ENCODE results near the gene HYAL3.
A peak's percentile ranks its signal among the peaks of the same experiment; 100 is the strongest.
"Not testable (repeated sequence)": the region's sequence is repeated elsewhere in the genome, so short reads cannot be mapped to it uniquely, and the experiment has no call there.

HYAL3 gene

DNA sequence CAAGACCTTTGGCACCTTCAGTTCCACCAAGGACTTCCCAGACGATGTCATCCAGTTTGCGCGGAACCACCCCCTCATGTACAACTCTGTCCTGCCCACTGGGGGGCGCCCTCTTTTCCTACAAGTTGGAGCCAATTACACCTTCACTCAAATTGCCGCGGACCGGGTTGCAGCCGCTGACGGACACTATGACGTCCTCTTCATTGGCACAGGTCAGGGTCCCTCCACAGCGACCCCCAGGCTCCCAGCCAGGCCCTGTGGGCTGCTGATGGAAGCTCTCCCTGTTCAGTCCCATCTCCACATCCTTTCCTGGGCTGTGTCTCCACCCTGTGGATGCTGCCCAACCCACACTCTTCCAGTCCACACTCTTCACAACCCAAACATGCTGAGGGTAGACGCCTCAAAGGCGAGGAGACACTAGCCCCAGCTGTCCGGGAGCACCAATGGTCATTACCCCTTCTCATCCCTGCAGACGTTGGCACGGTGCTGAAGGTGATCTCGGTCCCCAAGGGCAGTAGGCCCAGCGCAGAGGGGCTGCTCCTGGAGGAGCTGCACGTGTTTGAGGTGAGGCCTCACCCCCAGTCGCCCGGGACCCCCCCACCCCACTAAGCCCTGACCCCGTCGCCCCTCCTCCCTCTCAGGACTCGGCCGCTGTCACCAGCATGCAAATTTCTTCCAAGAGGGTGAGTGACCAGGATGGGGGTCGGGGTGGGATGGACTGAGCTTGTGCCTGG is 24.7 kb downstream of the HYAL3 start:
- H3K4me3 ChIP-seq (ENCODE audit: low read length in 2 of 2) = no peak overlapping the region
- no peaks in the 10 kb centered on the region for H3K36me3 ChIP-seq (ENCODE audit: control insufficient read depth in 2 of 2, insufficient read depth in 2 of 2, low read length in 2 of 2)
- peaks cover 5 to 20% of the 10 kb centered on the region in 2 donors for H3K27me3 ChIP-seq (ENCODE audit: control insufficient read depth in 1 of 2, insufficient read depth in 2 of 2, low read length in 2 of 2)
- no peak overlapping the region for H3K27ac ChIP-seq (ENCODE audit: low read length)
- no peak overlapping the region for H3K9ac ChIP-seq (ENCODE audit: low read length in 2 of 2)
- H3K9me3 ChIP-seq (ENCODE audit: control insufficient read depth in 2 of 2, low read length in 2 of 2) = no peaks in the 10 kb centered on the region
- H3K4me1 ChIP-seq (ENCODE audit: control insufficient read depth, insufficient read depth, low read length) = peaks cover 41% of the 10 kb centered on the region

DNA sequence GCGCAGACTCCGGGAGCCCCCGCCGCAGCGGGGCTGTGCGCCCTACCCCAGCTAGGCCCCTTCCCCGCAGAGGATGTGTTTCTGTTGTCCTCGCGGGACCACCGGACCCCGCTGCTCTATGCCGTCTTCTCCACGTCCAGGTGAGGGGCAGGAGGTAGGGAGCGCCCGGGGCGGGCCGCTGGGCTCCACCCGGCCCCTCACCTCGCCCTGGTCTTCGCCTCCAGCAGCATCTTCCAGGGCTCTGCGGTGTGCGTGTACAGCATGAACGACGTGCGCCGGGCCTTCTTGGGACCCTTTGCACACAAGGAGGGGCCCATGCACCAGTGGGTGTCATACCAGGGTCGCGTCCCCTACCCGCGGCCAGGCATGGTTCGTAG is 25.5 kb downstream of the HYAL3 start:
- Histone ChIP-seq H3K9me3 (ENCODE audit: control insufficient read depth in 2 of 2, low read length in 2 of 2) (no peaks in the 10 kb centered on the region), H3K4me3 (ENCODE audit: low read length in 2 of 2) (no peak overlapping the region), H3K36me3 (ENCODE audit: control insufficient read depth in 2 of 2, insufficient read depth in 2 of 2, low read length in 2 of 2) (no peaks in the 10 kb centered on the region), H3K27me3 (ENCODE audit: control insufficient read depth in 1 of 2, insufficient read depth in 2 of 2, low read length in 2 of 2) (peaks cover 5 to 20% of the 10 kb centered on the region in 2 donors), H3K9ac (ENCODE audit: low read length in 2 of 2) (no peak overlapping the region), H3K27ac (ENCODE audit: low read length) (no peak overlapping the region), H3K4me1 (ENCODE audit: control insufficient read depth, insufficient read depth, low read length) (peaks cover 41% of the 10 kb centered on the region)

DNA sequence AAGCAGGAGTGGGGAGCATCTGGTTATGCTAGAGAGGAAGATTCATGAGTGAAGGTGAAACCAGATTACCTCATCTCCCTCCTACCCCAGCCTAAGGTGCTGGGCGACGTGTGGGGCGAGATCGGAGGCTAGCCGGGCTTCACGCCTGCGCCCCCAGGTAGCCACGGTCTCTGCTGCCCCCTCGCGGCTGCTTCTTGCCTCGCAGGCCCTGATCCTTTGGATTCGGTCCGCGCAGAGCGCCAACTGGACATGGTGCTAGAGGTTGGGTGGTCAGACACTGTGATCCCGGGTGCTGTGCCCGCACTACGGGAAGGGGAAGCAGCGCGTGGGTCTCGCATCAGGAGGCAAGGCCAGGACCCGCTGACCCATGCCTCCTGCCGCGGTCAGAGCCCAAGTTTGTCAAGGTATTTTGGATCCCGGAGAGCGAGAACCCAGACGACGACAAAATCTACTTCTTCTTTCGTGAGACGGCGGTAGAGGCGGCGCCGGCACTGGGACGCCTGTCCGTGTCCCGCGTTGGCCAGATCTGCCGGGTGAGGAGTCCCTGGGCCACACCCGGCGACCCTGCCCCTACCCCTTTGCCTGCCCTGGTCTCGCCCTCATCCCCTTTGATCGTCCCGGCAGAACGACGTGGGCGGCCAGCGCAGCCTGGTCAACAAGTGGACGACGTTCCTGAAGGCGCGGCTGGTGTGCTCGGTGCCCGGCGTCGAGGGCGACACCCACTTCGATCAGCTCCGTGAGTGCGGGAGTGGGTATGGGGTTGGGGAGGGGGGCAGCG is 26.1 kb downstream of the HYAL3 start:
- no peaks in the 10 kb centered on the region for H3K36me3 ChIP-seq (ENCODE audit: control insufficient read depth in 2 of 2, insufficient read depth in 2 of 2, low read length in 2 of 2)
- no peak overlapping the region for H3K27ac ChIP-seq (ENCODE audit: low read length)
- H3K4me3 ChIP-seq (ENCODE audit: low read length in 2 of 2) = peak overlapping the region in 1 of 2 donors; percentile 70
- peak overlapping the region in 1 of 2 donors; percentile 60 for H3K9ac ChIP-seq (ENCODE audit: low read length in 2 of 2)
- H3K27me3 ChIP-seq (ENCODE audit: control insufficient read depth in 1 of 2, insufficient read depth in 2 of 2, low read length in 2 of 2) = peaks cover 5 to 20% of the 10 kb centered on the region in 2 donors
- H3K9me3 ChIP-seq (ENCODE audit: control insufficient read depth in 2 of 2, low read length in 2 of 2) = no peaks in the 10 kb centered on the region
- H3K4me1 ChIP-seq (ENCODE audit: control insufficient read depth, insufficient read depth, low read length) = peaks cover 41% of the 10 kb centered on the region

DNA sequence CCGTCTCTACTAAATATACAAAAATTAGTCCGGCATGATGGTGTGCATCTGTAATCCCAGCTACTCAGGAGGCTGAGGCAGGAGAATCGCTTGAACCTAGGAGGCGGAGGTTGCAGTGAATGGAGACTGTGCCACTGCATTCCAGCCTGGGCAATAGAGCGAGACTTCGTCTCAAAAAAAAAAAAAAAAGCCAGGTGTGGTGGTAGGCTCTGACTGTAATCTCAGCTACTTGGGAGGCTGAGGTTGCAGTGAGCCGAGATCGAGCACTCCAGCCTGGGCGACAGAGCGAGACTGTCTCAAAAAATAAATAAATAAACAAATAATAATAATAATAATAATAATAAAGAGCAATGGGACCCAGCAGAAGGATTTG is 26.7 kb downstream of the HYAL3 start:
- H3K4me1 ChIP-seq (ENCODE audit: control insufficient read depth, insufficient read depth, low read length) = peaks cover 43% of the 10 kb centered on the region
- H3K27me3 ChIP-seq (ENCODE audit: control insufficient read depth in 1 of 2, insufficient read depth in 2 of 2, low read length in 2 of 2) = peaks cover 5 to 20% of the 10 kb centered on the region in 2 donors
- not testable (repeated sequence) for H3K36me3 ChIP-seq (ENCODE audit: control insufficient read depth in 2 of 2, insufficient read depth in 2 of 2, low read length in 2 of 2); H3K27ac ChIP-seq (ENCODE audit: low read length); H3K9ac ChIP-seq (ENCODE audit: low read length in 2 of 2); H3K4me3 ChIP-seq (ENCODE audit: low read length in 2 of 2); H3K9me3 ChIP-seq (ENCODE audit: control insufficient read depth in 2 of 2, low read length in 2 of 2)

DNA sequence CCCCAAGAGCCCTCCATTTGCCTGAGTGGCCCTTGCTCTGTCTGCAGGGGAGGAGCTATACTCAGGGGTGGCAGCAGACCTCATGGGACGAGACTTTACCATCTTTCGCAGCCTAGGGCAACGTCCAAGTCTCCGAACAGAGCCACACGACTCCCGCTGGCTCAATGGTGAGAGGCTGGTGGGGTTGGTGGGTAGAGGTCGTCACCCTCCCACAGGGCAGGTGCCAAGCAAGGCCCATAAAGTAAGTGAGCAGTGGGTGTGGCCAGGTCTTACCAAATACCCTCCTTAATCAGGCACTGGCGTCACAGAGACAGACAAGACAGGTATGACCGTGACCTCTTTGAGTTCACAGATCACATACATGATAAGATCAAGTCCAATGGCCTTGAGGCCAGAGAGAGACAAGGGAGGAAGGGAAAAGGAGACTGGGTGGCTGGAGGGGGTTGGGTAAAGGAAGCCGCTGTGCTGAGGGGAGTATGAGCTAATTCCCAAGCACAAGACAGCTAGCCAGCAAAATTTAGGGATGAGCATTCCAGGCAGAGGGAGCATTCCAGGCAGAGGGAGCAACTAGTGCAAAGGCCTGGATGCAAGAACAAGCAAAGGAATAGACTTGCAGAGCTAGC is 27.8 kb downstream of the HYAL3 start:
- Histone ChIP-seq H3K4me3 (ENCODE audit: low read length in 2 of 2) (no peak overlapping the region), H3K9me3 (ENCODE audit: control insufficient read depth in 2 of 2, low read length in 2 of 2) (no peaks in the 10 kb centered on the region), H3K9ac (ENCODE audit: low read length in 2 of 2) (no peak overlapping the region), H3K27ac (ENCODE audit: low read length) (no peak overlapping the region), H3K4me1 (ENCODE audit: control insufficient read depth, insufficient read depth, low read length) (peaks cover 54% of the 10 kb centered on the region), H3K36me3 (ENCODE audit: control insufficient read depth in 2 of 2, insufficient read depth in 2 of 2, low read length in 2 of 2) (no peaks in the 10 kb centered on the region), H3K27me3 (ENCODE audit: control insufficient read depth in 1 of 2, insufficient read depth in 2 of 2, low read length in 2 of 2) (peaks cover 5 to 20% of the 10 kb centered on the region in 2 donors)

DNA sequence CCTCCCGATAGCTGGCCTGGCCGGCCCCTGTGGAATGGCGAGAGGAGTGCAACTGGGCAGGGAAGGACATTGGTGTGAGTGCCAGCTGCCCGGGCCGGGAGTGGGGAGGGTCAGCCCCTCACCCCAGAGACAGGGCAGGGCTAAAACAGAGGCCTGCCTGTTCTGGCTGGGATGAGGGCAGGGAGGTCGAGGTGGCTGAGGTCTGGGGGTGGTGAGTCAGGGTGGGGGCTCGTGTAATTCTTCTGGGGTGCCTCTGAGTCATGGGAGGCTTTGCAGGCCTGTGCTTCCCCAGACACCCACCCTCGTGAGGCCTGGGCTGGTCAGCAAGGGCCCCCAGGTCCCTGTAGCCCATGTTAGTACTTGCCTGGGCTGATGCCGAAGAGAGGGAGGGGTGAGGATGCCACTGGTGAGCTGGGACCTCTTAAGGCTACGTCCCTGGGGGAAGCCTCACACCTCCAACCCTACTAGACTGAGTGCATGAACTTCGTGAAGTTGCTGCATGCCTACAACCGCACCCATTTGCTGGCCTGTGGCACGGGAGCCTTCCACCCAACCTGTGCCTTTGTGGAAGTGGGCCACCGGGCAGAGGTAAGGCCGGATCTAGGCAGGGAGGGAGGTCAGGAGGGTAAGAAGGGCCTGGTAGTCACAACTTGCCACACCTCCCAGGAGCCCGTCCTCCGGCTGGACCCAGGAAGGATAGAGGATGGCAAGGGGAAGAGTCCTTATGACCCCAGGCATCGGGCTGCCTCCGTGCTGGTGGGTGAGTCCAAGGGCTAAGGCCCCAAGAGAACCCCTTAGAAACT is 28.6 kb downstream of the HYAL3 start:
- Histone ChIP-seq H3K27me3 (ENCODE audit: control insufficient read depth in 1 of 2, insufficient read depth in 2 of 2, low read length in 2 of 2) (peaks cover 5 to 20% of the 10 kb centered on the region in 2 donors), H3K27ac (ENCODE audit: low read length) (no peak overlapping the region), H3K4me3 (ENCODE audit: low read length in 2 of 2) (peak overlapping the region in 1 of 2 donors; percentile 78), H3K9me3 (ENCODE audit: control insufficient read depth in 2 of 2, low read length in 2 of 2) (no peaks in the 10 kb centered on the region), H3K4me1 (ENCODE audit: control insufficient read depth, insufficient read depth, low read length) (peaks cover 62% of the 10 kb centered on the region), H3K9ac (ENCODE audit: low read length in 2 of 2) (no peak overlapping the region), H3K36me3 (ENCODE audit: control insufficient read depth in 2 of 2, insufficient read depth in 2 of 2, low read length in 2 of 2) (no peaks in the 10 kb centered on the region)

DNA sequence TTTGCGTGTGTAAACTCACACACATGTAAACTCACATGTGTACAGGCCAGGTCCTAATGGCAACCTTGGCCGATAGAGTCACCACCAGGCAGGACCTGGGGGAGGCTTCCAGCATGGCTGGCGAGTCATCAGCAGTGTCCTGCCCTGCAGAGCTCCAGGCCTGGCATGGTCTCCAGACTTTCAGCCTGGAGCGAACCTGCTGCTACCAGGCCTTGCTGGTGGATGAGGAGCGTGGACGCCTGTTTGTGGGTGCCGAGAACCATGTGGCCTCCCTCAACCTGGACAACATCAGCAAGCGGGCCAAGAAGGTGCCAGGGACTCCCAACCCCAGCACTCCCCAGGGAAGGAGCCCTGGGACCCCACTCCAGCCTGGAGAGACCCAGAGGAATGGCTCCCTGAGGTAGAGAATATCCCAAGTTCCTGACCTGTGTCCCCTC is 29.2 kb downstream of the HYAL3 start:
- peak overlapping the region in 1 of 2 donors; percentile 13 for H3K9ac ChIP-seq (ENCODE audit: low read length in 2 of 2)
- peaks cover 67% of the 10 kb centered on the region for H3K4me1 ChIP-seq (ENCODE audit: control insufficient read depth, insufficient read depth, low read length)

DNA sequence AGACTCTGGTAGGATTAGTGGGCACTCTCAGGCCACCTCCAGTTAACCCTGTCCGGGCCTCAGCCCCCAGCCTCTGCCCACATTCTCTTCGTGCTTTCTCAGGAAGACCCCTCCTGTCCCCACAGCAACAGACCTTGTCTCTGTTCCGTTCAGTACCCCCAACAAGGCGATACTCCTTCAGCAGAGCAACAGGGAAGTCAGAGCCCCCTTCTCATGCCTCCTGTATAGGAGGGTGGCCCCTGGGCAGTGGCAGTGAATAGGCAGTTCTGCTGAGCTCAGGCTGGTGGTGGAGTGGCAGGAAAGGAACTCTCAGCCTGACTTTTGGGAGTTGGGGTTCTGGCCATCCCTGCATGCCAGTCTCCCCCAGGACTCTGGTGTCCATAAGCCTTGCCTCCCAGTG is 29.7 kb downstream of the HYAL3 start:
- peak overlapping the region in 1 of 2 donors; percentile 78 for H3K4me3 ChIP-seq (ENCODE audit: low read length in 2 of 2)
- H3K27me3 ChIP-seq (ENCODE audit: control insufficient read depth in 1 of 2, insufficient read depth in 2 of 2, low read length in 2 of 2) = peaks cover under 1 to 12% of the 10 kb centered on the region in 2 donors
- H3K9ac ChIP-seq (ENCODE audit: low read length in 2 of 2) = peak overlapping the region in 1 of 2 donors; percentile 47
- H3K27ac ChIP-seq (ENCODE audit: low read length) = peak overlapping the region; percentile 37
- no peaks in the 10 kb centered on the region for H3K36me3 ChIP-seq (ENCODE audit: control insufficient read depth in 2 of 2, insufficient read depth in 2 of 2, low read length in 2 of 2)
- H3K9me3 ChIP-seq (ENCODE audit: control insufficient read depth in 2 of 2, low read length in 2 of 2) = no peaks in the 10 kb centered on the region
- H3K4me1 ChIP-seq (ENCODE audit: control insufficient read depth, insufficient read depth, low read length) = peaks cover 70% of the 10 kb centered on the region

More for the DNA sequence above, 29.2 kb downstream of the HYAL3 start:
- Histone ChIP-seq H3K4me3 (ENCODE audit: low read length in 2 of 2) (peak overlapping the region in 1 of 2 donors; percentile 78), H3K36me3 (ENCODE audit: control insufficient read depth in 2 of 2, insufficient read depth in 2 of 2, low read length in 2 of 2) (no peaks in the 10 kb centered on the region), H3K27me3 (ENCODE audit: control insufficient read depth in 1 of 2, insufficient read depth in 2 of 2, low read length in 2 of 2) (peaks cover 3 to 18% of the 10 kb centered on the region in 2 donors), H3K27ac (ENCODE audit: low read length) (peak overlapping the region; percentile 37), H3K9me3 (ENCODE audit: control insufficient read depth in 2 of 2, low read length in 2 of 2) (no peaks in the 10 kb centered on the region)

DNA sequence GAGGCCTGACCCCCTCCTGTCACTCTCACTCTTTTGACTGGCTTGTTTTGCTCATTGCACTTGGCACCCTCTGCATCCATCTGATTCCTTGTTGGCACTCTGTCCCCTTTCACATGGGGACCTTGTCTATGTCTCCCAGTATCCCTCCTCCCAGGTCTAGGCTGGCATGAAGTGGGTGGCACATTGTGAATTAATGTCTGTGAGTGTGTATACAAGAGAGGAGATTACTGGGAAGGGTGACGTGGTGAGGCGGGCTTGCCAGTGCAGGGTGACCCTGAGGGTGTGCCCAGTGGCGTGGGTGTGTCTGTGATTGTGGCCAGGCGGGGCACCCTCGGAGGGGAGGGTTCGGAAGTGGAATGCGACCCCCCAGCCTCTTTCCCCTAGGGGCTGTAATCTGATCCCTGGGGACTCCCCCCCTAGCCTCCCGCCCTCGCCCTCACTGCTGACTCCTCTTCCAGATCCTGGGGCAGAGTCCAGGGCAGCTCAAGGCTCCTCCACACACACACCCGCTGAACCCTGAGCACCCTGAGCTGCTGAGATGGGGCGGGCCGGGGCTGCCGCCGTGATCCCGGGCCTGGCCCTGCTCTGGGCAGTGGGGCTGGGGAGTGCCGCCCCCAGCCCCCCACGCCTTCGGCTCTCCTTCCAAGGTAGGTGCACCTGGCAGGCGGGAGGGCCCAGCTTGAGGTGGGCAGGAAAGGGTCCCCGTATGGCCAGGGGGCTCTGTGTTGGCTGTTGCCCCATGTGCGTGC is 30.3 kb downstream of the HYAL3 start, which contains the start of gene SEMA3B:
Gene SEMA3B, plus strand, starts transcription at position 445 of the 749 bp plus-strand sequence. Its CDS starts 94 bp downstream, at position 539.
- Histone ChIP-seq H3K36me3 (ENCODE audit: control insufficient read depth in 2 of 2, insufficient read depth in 2 of 2, low read length in 2 of 2) (no peaks in the 10 kb centered on the region), H3K4me1 (ENCODE audit: control insufficient read depth, insufficient read depth, low read length) (peaks cover 74% of the 10 kb centered on the region), H3K27me3 (ENCODE audit: control insufficient read depth in 1 of 2, insufficient read depth in 2 of 2, low read length in 2 of 2) (peaks cover 0 to 9% of the 10 kb centered on the region in 2 donors), H3K9ac (ENCODE audit: low read length in 2 of 2) (peak within 1 kb of the TSS; percentile 83 to 87), H3K4me3 (ENCODE audit: low read length in 2 of 2) (peak within 1 kb of the TSS; percentile 62 to 78), H3K27ac (ENCODE audit: low read length) (peak within 1 kb of the TSS; percentile 96), H3K9me3 (ENCODE audit: control insufficient read depth in 2 of 2, low read length in 2 of 2) (no peaks in the 10 kb centered on the region)
